Measurements from ENCODE around the gene PA2G4.
A peak's percentile ranks its signal among the peaks of the same experiment; 100 is the strongest.

PA2G4 gene

DNA sequence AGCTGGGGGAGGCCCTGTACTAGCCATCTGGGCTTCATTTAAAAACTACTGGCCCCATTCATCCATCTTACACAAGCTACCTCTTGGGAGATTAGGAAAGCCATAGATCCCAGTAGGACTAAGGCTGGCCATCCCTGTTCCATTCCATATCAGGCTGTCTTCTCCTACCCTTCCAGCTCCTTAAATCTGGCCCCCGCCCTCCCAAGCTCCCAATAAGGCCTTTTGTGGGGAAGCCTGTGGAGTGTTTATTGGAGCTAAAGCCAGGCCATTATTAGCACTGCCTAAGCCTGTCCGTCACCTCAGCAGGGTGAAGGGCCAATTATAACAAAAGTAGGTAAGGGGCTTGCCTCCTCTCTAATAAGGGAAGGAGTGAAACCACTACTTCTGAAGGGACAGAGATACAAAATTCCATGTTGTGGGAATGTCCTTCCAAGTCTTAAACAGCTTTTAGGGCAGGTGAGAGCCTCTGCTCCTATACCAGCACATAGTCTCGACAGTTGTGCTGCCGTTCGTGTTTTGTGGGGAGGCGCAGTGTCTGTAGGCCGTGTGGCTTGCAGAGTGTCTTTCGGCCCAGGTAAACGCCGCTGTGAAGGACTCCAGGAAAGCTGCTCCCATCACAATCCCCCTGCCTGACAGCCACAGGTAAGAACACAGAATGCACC is 57.5 kb downstream of the PA2G4 start:
- no peak for TF ChIP-seq ZNF8 (CRISPR knock-in tag; IDR thresholded peaks at IDR 0.05)
- TF ChIP-seq, protein P1, sequence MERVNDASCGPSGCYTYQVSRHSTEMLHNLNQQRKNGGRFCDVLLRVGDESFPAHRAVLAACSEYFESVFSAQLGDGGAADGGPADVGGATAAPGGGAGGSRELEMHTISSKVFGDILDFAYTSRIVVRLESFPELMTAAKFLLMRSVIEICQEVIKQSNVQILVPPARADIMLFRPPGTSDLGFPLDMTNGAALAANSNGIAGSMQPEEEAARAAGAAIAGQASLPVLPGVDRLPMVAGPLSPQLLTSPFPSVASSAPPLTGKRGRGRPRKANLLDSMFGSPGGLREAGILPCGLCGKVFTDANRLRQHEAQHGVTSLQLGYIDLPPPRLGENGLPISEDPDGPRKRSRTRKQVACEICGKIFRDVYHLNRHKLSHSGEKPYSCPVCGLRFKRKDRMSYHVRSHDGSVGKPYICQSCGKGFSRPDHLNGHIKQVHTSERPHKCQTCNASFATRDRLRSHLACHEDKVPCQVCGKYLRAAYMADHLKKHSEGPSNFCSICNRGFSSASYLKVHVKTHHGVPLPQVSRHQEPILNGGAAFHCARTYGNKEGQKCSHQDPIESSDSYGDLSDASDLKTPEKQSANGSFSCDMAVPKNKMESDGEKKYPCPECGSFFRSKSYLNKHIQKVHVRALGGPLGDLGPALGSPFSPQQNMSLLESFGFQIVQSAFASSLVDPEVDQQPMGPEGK (CRISPR knock-in tag; IDR thresholded peaks at IDR 0.05; ENCODE audit: borderline replicate concordance): no peak
- no peak for TF ChIP-seq ESRRG (CRISPR knock-in tag; IDR thresholded peaks at IDR 0.05)
- TF ChIP-seq, protein P2, sequence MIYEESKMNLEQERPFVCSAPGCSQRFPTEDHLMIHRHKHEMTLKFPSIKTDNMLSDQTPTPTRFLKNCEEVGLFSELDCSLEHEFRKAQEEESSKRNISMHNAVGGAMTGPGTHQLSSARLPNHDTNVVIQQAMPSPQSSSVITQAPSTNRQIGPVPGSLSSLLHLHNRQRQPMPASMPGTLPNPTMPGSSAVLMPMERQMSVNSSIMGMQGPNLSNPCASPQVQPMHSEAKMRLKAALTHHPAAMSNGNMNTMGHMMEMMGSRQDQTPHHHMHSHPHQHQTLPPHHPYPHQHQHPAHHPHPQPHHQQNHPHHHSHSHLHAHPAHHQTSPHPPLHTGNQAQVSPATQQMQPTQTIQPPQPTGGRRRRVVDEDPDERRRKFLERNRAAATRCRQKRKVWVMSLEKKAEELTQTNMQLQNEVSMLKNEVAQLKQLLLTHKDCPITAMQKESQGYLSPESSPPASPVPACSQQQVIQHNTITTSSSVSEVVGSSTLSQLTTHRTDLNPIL (CRISPR knock-in tag; IDR thresholded peaks at IDR 0.05; ENCODE audit: low read depth): no peak
- TF ChIP-seq GLIS3 (CRISPR knock-in tag; IDR thresholded peaks at IDR 0.05): no peak
- no peak for TF ChIP-seq ARNTL (CRISPR knock-in tag; IDR thresholded peaks at IDR 0.05; ENCODE audit: borderline replicate concordance, low read depth)
- no peak for ATAC-seq

DNA sequence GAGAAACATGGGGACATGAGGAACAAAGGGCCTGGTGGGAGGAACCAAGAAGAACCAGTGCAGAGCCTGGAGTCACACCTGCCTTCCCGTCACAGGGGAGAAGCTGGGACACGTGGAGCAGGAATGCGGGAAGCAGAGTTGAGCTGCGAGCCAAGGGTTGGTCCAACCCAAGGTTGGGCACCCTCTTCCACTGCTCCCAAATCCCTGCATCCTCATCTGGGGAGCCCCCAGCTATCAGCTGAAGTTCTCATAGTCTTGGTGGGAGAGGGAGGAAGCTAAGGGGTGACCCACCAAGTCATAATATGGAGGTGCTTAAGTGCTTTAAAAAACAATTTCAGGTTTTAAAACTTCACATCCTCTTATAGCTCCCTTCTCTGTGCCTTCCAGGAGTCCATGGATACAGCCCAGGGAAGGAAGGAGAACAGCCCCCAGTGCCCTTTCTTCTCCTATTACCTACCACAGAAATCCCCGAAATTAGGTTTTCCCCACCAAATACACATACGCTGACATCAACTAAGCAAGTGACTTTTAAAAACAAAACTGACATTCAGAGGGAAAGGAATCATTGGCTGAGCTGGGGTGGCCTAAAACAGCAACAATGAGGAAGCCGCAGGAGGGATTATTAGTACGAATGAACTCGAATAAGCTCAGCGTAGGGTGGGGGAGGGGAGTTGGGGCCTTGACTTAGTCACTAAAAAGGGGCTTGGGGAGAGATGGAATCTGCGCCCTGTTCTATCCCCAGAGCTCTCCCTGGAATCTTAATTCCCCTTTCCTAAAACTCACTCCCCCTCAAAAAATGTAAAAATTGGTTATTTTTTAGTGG is 58.3 kb downstream of the PA2G4 start:
- ATAC-seq: no peak
- TF ChIP-seq PPARA (CRISPR knock-in tag; IDR thresholded peaks at IDR 0.05; ENCODE audit: borderline replicate concordance) (no peak), ZFP3 (CRISPR knock-in tag; IDR thresholded peaks at IDR 0.05) (no peak), RARB (CRISPR knock-in tag; IDR thresholded peaks at IDR 0.05) (0 out of 2 replicates have a peak, but pooled peaks have one; percentile 21)
- TF ChIP-seq, protein P3, sequence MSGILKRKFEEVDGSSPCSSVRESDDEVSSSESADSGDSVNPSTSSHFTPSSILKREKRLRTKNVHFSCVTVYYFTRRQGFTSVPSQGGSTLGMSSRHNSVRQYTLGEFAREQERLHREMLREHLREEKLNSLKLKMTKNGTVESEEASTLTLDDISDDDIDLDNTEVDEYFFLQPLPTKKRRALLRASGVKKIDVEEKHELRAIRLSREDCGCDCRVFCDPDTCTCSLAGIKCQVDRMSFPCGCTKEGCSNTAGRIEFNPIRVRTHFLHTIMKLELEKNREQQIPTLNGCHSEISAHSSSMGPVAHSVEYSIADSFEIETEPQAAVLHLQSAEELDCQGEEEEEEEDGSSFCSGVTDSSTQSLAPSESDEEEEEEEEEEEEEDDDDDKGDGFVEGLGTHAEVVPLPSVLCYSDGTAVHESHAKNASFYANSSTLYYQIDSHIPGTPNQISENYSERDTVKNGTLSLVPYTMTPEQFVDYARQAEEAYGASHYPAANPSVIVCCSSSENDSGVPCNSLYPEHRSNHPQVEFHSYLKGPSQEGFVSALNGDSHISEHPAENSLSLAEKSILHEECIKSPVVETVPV (CRISPR knock-in tag; IDR thresholded peaks at IDR 0.05): no peak
